Anterior cingulate cortex (tissue), 58 donors: Measurements from ENCODE around the gene EVI5.
"Not testable (repeated sequence)": the region's sequence is repeated elsewhere in the genome, so short reads cannot be mapped to it uniquely, and the experiment has no call there.

ENCODE experiments used
- DNase-seq, 58 donors: peaks; one replicate each; lab custom pipeline; 2025; lab: John Stamatoyannopoulos, UW

EVI5 gene

DNA sequence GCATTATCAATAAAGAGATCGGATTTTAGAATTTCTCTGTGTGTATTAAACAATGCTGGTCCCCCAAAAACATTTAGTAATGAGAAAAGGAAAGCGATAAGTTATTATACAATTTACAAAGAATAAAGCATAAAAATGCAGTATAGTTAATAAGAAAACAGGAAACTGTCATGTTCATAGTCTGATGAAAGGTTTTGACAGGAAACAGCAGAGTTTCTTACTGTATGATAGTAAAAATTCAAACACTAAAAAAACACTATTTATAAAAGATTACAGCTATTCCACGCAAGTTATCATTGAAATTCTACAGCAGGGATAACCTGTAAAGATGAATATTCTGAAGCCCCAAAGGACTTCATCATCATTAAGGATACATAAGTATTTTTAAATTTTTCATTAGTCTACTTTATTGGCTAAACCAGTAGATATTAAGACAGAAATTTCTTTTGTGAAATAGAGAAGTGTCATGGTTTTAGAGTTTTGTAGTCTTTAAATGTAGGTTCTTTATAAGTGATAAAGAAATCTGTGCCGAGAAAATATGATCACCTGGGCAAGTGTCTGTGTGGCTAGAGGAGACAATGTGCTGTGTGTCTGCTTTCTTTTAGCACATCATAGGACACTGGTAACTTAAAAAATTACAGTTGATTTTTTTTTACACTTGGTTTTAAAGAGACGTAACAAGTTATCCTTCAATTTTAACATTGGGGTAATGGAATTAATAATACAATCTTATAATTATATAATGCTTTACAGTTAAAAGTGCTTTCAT, 248.5 kb downstream of the EVI5 start:
- DNase-seq = no peak

DNA sequence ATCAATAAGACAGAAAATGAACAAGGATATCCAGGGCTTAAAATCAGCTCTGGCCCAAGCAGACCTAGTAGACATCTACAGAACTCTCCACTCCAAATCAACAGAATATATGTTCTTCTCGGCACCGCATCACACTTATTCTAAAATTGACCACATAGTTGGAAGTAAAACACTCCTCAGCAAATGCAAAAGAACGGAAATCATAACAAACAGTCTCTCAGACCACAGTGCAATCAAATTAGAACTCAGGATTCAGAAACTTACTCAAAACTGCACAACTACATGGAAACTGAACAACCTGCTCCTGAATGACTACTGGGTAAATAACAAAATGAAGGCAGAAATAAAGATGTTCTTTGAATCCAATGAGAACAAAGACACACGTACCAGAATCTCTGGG, 252.5 kb downstream of the EVI5 start:
- DNase-seq = not testable (repeated sequence)

DNA sequence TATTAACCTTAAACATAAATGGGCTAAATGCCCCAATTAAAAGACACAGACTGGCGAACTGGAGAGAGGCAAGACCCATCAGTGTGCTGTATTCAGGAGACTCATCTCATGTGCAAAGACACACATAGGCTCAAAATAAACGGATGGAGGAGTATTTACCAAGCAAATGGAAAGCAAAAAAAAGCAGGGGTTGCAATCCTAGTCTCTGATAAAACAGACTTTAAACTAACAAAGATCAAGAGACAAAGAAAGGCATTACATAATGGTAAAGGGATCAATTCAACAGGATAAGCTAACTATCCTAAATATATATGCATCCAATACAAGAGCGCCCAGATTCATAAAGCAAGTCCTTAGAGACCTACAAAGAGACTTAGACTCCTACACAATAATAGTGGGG, 253.0 kb downstream of the EVI5 start:
- not testable (repeated sequence) for DNase-seq

DNA sequence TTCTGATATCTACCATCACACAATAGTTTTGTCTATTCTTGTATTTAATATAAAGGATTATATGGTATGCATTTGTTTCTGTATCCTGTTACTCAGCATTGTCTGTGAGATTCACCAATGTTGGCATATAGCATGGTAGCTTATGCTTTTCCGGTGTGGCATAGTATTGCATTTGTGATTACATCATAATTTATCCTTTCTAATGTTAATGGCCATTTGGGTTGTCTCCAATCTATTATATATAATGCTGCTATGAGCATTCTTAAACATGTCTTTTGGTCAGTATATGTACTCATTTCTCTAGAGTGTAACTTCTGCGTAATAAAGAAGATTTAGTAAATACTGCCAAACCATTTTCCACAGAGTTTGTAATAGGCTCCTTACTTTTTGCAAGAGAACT, 257.2 kb downstream of the EVI5 start:
- DNase-seq = no peak

DNA sequence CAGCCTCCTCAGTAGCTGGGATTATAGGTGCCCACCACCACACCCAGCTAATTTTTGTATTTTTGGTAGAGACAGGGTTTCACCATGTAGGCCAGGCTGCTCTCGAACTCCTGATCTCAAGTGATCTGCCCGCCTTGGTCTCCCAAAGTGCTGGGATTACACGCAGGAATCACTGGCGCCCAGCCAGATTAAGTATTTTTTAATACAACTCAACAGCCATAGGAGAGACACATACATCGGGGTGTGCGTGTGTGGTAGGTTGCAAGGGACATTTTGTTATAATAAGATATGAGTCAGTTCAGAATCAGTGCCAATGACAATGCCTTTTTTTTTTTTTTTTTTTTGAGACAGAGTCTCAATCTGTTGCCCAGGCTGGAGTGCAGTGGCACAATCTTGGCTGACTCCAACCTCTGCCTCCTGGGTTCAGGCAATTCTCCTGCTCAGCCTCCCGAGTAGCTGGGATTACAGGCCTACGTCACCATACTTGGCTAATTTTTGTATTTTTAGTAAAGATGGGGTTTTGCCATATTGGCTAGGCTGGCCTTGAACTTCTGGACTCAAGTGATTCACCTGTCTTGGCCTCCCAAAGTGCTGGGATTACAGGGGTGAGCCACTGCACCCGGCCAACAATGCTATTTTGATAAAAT, 259.8 kb downstream of the EVI5 start:
- not testable (repeated sequence) for DNase-seq

DNA sequence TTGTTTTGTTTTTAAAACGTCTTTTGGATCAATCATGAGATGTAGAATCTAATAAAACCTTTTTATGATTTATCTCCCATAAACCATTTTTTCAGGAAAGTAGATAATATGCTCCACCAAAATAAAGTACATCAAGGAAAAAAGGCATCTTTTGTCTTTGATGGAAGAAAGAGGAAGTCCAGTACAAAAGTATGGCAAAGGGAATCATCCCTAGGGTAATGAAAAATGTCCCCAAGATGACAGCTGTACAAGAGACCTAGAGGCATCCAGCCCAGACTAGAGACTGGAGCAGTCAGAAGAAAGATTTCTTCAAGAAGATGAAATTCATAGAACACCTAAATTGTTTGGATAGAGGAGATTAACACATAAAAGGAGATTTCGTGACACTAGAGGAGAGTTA, 265.9 kb downstream of the EVI5 start:
- no peak for DNase-seq

DNA sequence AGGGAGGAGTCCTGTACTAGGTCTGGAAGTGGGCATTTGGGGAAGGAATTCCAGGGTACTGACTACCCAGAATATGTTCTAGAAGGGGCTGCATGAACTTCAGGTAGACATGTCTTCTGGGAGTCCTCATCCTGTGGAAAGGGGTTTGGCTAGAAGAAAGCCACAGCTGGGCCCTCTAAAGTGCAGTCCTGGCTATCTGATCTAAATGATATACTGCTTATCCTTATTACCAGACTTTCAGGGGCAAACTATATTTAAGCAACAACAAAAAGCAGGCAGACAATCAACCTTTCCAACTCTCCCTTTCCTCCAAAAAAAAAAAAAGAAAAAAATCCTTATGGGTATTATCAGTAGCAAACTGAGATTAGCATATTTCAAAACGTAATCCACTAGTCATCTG, 268.3 kb downstream of the EVI5 start:
- no peak for DNase-seq

DNA sequence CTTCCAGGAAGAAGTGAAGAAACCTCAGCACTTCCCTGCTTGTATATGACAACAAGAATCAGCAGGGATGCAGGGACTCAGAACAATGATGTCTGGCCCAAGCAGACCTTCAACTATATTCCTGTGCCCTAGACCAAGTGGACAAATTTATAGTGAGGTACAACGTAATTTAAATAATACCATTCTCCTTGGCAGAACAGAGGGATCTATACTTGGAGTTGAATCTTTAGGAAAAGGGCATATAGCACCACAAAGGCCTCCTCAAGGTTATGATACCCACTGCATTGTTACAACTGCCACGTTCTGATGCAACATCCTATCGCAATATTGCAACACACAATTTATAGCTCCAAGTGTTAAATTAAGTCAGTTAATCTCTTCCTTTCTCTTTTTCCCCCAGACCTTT, 269.1 kb downstream of the EVI5 start:
- no peak for DNase-seq

DNA sequence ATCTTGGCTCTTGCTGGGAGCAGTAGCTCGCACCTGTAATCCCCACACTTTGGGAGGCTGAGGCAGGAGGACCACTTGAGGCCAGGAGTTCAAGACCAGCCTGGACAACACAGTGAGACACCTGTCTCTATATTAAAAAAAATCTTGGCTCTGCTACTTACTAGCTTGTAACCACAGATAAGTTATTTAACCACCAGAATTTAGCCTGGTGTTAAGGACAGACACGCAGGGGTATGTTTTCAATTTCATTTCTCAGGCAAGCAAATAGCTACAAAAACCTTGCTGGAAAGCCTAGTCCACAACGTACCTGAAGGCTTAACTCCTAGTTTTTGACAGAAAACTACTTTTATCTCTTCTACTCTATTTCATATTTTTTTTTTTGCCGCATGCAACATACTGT, 273.4 kb downstream of the EVI5 start:
- no peak for DNase-seq

DNA sequence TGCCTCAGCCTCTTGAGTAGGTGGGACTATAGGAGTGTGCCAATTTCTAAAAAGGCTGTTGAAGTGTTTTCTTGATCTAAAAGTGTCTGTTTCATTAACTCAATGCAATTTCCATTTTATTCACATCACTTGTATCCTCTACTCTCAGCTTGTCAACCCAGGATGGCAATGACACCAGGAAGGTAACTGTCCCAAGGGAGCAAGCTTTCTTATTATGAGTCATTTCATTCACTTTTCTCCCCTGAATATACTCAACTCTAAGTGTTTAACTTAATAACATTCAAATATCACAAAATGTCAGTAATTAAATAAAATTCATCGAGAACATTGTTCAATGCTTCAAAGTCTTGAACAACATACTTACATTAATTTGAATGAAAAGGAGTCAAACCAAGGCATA, 275.3 kb downstream of the EVI5 start:
- no peak for DNase-seq

DNA sequence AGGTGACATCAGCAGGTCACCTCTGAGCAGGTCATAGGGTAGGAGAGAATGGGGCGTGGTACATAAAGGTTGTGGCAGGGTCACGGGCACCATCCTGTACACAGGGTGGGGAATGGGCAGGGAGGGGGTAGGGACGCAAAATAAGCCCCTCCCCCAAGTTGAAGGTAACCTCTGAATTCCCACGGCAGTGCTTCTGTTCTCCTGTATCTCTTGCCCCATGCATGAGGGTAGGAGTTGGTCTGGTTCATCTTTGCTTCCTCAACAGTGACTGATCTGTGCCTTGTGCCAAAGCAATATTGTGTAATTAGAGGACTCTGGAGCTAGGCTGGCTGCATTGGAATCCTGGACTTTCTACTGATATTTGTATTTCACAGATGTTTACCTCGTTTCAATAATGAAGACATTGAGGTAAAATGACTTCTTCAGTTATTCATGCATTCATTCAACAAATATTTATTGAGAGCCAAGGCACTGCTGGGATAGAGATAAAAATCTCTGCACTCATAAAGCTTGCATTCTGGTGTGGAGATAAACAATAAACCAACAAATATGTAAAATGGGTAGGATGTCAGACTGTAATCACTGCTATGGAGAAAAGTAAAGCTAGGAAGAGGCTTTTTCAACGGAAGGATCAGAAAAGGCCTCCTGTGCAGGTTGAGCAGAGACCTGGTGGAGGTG, 279.8 kb downstream of the EVI5 start:
- no peak for DNase-seq

DNA sequence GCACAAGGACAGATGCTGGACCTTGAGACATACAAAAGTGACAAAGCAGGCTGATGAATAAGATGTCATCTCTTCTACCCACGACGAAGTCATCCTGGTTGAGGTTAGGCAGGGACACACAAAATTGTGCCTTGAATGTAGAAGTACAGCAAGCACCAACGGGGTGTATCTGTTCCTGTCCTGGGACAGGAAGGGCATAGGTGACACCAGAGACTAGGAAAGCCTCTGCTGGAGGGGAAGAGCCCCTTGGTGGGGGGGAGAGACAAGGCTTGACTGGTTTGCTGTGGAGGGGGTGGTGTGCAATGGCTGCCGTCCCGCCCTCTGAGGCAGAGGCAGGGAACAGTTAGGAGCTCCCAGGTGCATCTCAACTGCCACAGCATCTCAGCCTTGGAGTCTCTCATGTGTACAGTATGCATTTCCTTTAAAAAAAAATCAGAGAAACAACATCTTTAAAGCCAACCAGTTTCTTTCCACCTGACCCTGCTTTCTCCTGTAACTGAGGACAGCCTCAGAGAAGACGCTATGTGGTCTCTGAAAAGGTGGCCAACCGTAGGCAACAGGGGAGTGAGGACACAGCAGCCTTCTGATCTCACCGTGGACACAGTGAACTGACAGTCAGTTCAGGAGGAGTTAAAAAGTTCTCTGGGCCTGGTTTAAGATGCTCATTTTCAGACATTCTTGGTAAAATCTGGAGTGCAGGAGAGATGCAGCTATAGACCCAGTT, 280.5 kb downstream of the EVI5 start:
- DNase-seq = no peak

DNA sequence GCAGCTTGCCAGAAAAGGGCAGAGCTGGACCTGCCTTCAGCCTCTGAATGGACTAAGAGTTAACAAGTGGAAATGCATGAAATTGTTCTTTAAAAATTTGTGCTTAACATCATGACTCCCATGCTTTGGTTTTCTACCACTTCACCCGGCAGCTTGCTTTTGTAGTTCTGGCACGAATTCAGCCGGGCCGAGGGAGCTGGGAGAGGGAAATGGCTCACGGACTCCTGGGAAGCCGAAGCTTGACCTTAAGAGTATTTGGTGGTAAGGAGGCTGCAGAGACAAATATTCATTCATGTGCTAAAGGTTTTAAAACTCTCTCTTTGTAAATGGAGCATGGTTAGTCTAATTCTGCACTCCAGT, 281.0 kb downstream of the EVI5 start:
- DNase-seq = no peak

DNA sequence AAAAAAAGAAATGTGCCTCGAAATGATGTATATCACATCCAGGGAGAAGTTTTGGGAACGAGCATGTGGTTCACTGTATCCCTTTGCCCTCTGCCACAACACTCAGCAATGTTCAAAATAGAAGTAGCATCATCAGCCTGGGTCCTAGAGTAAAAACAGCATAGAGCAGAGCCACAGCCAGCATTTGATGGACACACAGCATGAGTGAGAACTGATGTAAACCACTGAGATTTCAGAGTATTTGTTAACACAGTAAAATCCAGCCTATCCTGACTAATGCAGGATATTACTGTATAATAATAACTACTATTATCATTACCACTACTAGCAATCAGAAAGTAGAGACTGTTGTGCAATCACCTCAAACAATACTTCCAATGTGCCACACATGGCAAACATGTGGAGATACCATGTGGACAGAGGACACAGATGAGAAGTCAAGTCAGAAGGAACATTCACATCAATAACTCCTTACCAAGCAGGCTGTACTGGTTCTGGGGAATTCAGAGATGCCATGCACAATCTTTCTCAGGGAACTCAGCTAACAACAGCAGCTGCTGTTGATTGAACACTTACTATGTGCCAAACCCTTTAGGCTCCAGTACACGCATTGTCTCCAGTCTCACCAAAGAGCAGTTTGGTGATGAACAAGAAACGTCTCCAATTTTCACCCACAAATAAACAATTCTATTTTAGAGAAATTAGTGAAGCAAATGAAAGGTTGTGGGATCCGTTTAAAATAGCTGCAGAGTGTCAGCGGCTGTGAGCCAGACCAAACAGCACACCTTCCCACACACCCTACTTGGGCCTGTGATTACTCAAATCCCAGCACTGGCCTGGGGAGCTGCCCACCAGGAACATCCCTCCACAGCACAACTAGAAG, 281.6 kb downstream of the EVI5 start:
- no peak for DNase-seq

DNA sequence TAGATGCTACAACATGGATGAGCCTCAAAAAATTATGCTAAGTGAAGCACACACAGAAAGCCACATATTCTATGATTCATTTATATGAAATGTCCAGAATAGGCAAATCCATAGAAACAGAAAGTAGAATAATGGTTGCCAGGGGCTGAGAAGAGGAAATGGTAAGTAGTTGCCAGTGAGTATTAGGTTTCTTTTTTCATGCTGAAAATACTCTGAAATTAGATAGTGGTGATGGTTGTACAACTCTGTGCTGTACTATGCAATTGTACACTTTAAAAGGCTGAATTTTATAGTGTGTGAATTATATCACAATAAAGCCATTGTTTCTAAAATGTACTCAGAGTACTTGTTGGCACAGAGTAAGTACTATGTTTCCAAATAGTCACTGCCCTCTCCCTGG, 282.7 kb downstream of the EVI5 start:
- no peak for DNase-seq

DNA sequence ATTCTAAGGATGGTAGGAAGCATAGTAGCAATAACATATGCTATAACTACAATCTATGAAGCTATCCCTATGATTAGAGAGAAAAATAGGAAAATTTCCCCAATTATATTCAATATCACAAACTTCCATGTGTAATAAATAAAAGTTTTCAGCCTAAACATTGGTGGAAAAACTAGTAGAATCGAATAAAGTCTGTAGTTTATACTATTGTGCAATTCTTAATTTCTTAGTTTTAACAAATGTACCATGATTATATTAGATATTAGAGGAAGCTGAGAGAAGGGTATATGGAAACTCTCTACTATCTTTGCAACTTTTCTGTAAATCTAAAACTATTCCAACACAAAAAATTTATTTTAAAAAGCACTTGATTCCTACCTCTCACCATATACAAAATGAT, 284.4 kb downstream of the EVI5 start:
- DNase-seq = no peak

DNA sequence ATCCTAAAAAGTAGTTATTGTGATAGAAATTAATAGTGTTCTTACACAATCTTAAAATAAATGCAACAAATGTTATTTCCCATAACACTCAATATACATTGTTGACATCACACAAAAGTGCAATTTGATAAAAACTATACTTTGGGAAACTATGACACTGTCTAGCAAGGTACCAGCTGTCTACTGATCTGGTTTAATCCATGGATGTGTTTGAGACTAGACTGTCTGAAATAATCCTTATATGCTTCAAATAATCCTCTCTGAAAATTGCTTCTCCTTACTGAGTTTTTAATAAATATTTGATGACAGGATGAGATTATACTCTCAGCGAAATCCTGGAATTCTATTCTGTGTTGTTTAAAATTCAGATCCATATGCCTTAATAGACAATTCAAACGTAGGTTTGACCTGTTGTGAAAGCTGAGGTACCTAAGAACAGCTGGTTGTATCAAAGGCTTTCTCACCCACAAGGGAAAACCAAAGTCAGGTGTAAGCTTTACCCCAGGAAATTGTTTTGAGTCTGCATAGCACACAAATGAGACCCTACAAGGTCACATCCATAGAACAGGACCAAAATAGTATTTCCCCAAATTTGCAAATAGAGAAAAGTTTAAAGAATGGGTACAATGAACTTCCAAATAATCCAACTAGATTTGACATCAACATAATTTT, 289.4 kb downstream of the EVI5 start:
- DNase-seq = no peak

DNA sequence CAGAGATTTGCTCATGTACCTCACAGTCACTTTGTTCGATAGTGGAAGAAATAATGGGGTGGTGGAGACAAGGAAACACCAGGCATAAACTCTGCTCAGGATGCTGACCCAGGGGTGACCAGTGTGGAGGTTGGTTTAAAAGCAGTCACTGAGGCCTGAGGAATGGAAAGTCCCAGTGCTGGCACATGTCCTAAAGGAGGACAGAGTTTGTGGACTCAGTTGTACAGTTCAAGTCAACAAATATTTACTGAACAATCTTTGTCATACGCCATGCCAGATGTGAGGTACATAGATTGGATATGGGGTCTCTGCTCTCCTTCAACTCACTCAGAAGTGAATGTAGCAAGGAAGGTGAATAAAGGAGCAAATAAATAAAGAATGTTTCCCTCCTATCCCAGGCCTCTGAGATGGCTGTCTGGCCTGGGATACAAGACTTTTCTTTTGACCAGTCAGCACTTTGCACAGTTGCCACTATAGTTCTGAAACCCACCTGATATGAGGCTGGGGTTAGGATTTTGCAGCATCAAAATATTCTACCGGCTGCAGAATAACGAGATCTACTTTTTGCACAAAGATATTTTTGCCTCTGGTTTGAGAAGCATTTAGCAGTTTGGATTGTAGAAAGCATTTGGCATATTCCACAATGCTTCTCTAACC, 290.3 kb downstream of the EVI5 start:
- DNase-seq = no peak

DNA sequence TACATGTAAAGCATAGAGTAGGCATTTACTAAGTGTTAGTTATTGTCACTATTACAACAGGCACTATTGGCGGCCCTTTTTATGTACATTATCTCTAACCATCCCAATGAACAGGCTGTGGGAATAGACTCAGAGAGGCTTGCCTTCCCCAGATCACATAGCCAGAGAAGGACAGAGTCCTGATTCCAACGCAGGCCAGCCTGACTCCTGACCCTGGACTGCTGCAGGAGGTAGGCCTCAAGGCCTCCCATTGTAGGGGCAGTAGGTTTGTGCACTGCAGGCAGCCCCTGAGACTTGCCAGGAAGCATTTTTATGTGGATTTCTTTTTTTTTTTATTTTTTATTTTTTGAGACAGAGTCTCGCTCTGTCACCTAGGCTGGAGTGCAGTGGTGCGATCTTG, 291.8 kb downstream of the EVI5 start:
- no peak for DNase-seq
